GM06990 (cell line): ENCODE data around the gene CNR2.

Experiments
- DNase-seq: peaks from one replicate; pipeline ENCODE4 v3.0.0-alpha.2; 2011; ENCODE audit not compliant: insufficient read length; ENCODE audit errors: extremely low read depth
- H3K27me3 ChIP-seq: replicated peaks from 2 replicates; pipeline ENCODE4 v1.6.0; 2011; ENCODE audit warnings: low read length; ENCODE audit not compliant: control insufficient read depth, insufficient read depth
- H3K36me3 ChIP-seq: 2 replicates; pipeline ENCODE4 v1.5.1; 2011; ENCODE audit warnings: low read length; ENCODE audit not compliant: control insufficient read depth, insufficient read depth
- H3K4me3 ChIP-seq: replicated peaks from 2 replicates; pipeline ENCODE4 v1.5.1; 2011; ENCODE audit warnings: low read depth, mild to moderate bottlenecking, control low read depth, low read length
- CTCF ChIP-seq: IDR thresholded peaks from 2 replicates; pipeline ENCODE4 v1.5.1; 2011; ENCODE audit warnings: low read length, control low read depth, mild to moderate bottlenecking, inconsistent platforms; ENCODE audit not compliant: insufficient read depth, poor library complexity, severe bottlenecking

Gene CNR2

GRCh38 chr1:23872421-23872820 is 40.7 kb downstream of the CNR2 start:
- H3K36me3 ChIP-seq, result peaks cover 15% of the 10 kb centered on the region
- TF ChIP-seq CTCF, result no peak
- no peak for DNase-seq
- no peaks in the 10 kb centered on the region for H3K27me3 ChIP-seq
- H3K4me3 ChIP-seq, result no peak overlapping the region

DNA sequence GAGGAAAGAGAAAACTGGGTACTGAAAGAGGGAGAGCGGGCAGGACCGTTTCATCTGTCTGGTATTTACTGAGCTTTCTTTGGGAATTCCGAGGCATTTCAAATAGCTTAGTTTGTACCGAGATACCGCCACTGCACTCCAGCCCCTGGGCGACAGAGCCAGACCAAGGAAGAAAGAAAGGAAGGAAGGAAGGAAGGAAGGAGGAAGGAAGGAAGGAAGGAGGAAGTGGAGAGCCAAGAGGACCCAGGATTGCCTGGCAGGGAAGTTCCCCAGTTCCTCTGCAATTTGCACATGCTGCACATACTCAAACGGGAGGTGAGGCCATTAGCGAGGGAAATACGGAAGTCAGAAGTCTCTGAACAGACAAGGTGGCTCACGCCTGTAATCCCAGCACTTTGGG is 44.1 kb downstream of the CNR2 start:
- Histone ChIP-seq H3K4me3 (peak overlapping the region; percentile 90), H3K36me3 (peaks cover 7% of the 10 kb centered on the region), H3K27me3 (no peaks in the 10 kb centered on the region)
- TF ChIP-seq CTCF, result no peak
- DNase-seq, result no peak

GRCh38 chr1:23868557-23869016 is 44.6 kb downstream of the CNR2 start:
- H3K27me3 ChIP-seq, result no peaks in the 10 kb centered on the region
- no peak for DNase-seq
- H3K4me3 ChIP-seq, result peak overlapping the region; percentile 90
- peaks cover 5% of the 10 kb centered on the region for H3K36me3 ChIP-seq
- TF ChIP-seq CTCF, result no peak

DNA sequence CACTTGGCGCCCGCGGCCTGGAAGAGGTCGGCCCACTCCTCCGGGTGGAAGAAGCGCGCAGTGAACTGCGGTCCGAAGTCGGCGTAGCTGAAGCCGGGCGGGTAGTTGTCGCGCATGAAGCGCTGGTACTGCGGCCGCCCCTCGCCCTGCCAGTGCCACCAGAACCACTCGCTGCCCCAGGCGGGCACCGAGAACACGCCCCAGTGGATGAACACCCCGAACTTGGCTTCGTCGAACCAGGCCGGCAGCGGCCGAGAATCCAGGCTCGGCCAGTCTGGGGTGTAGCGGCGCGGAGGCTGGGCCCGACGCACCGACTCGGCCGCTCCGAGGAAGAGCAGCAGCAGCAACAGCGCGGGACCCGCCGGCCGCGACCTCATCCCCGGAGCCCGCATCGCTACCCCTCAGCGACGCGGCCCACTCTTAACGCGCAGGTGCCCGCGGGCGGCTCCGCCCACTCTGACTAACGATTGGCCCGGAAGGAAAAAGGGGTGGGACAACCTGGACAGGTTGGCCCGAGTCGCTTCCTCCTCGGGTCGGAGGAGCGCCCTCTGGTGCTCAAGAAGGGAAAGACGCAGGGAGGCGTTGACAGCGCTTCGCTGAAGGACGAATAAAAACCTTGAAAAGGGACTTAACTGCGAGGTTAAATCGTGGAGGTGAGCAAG is 45.1 kb downstream of the CNR2 start, which contains the start of gene FUCA1:
FUCA1 (minus strand) TSS at position 396 of the 662 bp plus-strand sequence; CDS start at position 392, 4 bp downstream.
- Histone ChIP-seq H3K4me3 (peak within 1 kb of the TSS; percentile 90), H3K36me3 (peaks cover 5% of the 10 kb centered on the region), H3K27me3 (no peaks in the 10 kb centered on the region)
- peak; percentile 92 for DNase-seq
- peak; percentile 90 for TF ChIP-seq CTCF

GRCh38 chr1:23867542-23867894 is 45.6 kb downstream of the CNR2 start:
- no peak for TF ChIP-seq CTCF
- Histone ChIP-seq H3K36me3 (peaks cover 7% of the 10 kb centered on the region), H3K4me3 (peak overlapping the region; percentile 90), H3K27me3 (no peaks in the 10 kb centered on the region)
- no peak for DNase-seq
